ENCODE measurements around the gene LYAR. TPM values are rescaled to one million over a fixed set of nuclear protein-coding genes. Genes with fewer than 3 reads are reported as not detected.
A peak's percentile ranks its signal among the peaks of the same experiment; 100 is the strongest.

Gene LYAR, protein sequence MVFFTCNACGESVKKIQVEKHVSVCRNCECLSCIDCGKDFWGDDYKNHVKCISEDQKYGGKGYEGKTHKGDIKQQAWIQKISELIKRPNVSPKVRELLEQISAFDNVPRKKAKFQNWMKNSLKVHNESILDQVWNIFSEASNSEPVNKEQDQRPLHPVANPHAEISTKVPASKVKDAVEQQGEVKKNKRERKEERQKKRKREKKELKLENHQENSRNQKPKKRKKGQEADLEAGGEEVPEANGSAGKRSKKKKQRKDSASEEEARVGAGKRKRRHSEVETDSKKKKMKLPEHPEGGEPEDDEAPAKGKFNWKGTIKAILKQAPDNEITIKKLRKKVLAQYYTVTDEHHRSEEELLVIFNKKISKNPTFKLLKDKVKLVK
- total RNA-seq, result 18.3 and 25.3 TPM in 2 replicates

DNA sequence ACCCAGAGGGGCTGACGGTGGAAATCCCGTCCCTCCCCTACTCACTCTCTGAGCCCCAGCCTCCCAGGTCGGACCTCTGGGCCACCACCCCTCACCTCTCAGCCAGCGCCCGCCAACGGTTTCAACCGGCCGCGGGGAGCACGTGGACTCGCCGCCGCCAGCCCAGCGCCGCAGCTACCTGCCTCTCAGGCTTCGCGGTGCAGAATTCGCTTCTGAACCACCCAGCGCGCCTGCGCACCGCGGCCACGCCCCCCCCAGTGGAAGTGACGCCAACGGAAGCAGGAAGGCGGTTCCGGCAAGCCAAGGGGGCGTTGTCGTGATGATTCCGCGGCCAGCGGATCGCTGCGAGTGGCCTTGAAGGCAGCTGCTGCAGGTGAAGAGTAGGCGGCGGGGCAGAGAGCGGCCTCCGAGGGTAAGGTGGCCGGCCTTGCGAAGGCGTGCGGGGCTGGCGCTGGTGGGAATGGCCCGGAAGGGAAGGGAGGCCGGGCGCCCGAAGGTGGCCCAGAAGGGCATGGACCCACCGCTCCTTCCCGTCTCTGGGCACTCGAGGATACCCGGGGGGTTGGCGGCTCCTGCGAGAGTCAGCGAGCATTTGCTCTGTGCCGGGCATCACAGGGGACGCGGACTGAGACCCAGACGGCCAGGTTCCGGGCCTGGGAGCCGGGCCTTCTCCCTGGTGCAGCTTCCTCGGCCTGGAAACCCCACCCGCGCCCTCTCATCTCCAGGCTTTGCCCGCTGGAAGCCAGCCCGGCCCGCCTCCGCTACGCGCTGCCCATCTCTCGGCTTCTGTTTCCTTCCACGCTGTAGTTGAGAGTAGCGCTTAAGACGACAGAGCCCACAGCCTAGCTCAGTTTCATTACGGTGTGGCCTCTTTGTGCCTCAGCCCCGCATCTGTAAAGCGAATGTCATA is at the start of gene LYAR, which contains the start of gene ZBTB49:
LYAR (minus strand) TSS at position 214 of the 910 bp plus-strand sequence. CDS start 6,412 bp downstream, outside the sequence.
ZBTB49 (plus strand) TSS at position 311 of the 910 bp plus-strand sequence. CDS start 9,695 bp downstream, outside the sequence.
- Histone ChIP-seq H3K36me3 (ENCODE audit: control insufficient read depth, insufficient read depth, low read length) (peaks cover 7% of the 10 kb centered on the region), H3K4me3 (ENCODE audit: low read depth, low read length) (peak within 1 kb of the TSS; percentile 90), H3K27me3 (ENCODE audit: control insufficient read depth, insufficient read depth, low read length) (no peaks in the 10 kb centered on the region)
- TF ChIP-seq, protein P1, sequence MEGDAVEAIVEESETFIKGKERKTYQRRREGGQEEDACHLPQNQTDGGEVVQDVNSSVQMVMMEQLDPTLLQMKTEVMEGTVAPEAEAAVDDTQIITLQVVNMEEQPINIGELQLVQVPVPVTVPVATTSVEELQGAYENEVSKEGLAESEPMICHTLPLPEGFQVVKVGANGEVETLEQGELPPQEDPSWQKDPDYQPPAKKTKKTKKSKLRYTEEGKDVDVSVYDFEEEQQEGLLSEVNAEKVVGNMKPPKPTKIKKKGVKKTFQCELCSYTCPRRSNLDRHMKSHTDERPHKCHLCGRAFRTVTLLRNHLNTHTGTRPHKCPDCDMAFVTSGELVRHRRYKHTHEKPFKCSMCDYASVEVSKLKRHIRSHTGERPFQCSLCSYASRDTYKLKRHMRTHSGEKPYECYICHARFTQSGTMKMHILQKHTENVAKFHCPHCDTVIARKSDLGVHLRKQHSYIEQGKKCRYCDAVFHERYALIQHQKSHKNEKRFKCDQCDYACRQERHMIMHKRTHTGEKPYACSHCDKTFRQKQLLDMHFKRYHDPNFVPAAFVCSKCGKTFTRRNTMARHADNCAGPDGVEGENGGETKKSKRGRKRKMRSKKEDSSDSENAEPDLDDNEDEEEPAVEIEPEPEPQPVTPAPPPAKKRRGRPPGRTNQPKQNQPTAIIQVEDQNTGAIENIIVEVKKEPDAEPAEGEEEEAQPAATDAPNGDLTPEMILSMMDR (IDR thresholded peaks at IDR 0.05; ENCODE audit: insufficient read depth, low read length, severe bottlenecking), result no peak
- FAIRE-seq, result no peak
- DNase-seq (ENCODE audit: low read depth), result peak; percentile 83

DNA sequence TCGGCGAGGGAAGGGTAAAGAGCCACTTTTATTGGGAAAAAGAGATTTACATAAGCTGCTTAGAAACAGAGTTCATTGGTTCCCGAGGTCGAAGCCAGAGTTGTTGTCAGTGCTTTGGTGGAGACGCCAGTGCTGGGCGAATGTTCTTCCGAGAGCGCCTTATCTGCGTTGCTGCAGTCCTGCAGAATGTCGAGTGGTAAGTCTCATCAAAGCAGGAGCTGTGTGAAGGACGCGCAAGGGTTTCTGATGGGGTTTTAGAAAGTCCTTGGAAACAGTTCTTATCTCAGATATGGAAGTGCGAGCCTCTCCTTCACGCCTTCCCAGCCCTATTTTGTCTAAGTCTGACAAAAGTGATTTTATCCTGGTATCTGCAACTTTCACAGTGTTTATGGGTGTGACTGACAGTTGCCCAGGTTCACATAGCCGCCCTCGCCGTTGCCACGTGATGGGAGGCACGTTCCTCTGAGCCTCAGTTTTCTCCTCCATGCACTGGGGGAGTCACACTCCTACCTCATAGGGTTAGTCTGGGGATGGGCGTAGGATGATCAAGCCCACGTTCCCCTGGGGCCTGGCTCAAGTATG is 49.6 kb upstream of the LYAR start:
- DNase-seq (ENCODE audit: low read depth), result peak; percentile 25
- Histone ChIP-seq H3K4me3 (ENCODE audit: low read depth, low read length) (no peak overlapping the region), H3K27me3 (ENCODE audit: control insufficient read depth, insufficient read depth, low read length) (peaks cover 5% of the 10 kb centered on the region), H3K36me3 (ENCODE audit: control insufficient read depth, insufficient read depth, low read length) (no peaks in the 10 kb centered on the region)
- FAIRE-seq, result peak; percentile 28
- TF ChIP-seq, protein P1 (IDR thresholded peaks at IDR 0.05; ENCODE audit: insufficient read depth, low read length, severe bottlenecking), result no peak

DNA sequence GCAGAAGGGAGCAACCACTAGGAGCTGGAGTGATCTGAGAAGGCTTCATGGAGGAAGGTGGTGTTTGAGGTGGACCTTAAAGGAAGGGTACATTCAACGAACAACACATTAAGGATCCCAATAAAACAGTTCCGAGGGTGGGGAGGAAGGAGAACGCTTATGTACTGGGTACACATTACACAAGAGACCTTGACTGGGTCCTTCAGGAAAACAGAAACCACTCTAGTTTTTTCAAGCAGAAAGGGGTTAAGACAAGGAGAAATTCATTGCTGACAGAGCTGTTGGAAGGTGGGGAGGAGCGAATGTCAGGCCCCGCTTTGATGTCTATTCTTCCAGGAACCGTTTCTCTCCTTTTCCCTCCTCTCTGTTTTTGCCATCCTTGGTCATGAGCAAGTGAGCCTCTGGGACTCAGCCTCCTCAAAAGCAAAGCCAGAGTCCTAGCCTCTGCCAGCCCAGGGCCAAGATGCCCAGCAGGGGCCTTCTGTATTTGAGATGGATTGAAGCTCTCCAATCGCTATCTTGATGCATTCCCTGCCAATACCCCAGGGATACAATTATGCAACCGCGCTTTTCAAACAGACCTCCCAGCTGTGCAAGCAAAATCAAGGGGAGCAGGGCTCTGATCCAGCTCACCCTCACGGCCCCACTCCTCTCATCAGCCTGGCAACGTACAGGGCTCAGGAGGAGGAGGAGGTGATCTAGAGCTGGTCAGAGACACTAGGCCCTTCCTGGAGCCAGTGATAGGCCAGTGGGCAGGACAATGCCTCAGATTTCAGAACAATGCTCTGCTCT is 48.5 kb upstream of the LYAR start:
- TF ChIP-seq, protein P1 (IDR thresholded peaks at IDR 0.05; ENCODE audit: insufficient read depth, low read length, severe bottlenecking), result no peak
- Histone ChIP-seq H3K36me3 (ENCODE audit: control insufficient read depth, insufficient read depth, low read length) (no peaks in the 10 kb centered on the region), H3K27me3 (ENCODE audit: control insufficient read depth, insufficient read depth, low read length) (peaks cover 7% of the 10 kb centered on the region), H3K4me3 (ENCODE audit: low read depth, low read length) (no peak overlapping the region)
- DNase-seq (ENCODE audit: low read depth), result no peak
- peak; percentile 60 for FAIRE-seq

DNA sequence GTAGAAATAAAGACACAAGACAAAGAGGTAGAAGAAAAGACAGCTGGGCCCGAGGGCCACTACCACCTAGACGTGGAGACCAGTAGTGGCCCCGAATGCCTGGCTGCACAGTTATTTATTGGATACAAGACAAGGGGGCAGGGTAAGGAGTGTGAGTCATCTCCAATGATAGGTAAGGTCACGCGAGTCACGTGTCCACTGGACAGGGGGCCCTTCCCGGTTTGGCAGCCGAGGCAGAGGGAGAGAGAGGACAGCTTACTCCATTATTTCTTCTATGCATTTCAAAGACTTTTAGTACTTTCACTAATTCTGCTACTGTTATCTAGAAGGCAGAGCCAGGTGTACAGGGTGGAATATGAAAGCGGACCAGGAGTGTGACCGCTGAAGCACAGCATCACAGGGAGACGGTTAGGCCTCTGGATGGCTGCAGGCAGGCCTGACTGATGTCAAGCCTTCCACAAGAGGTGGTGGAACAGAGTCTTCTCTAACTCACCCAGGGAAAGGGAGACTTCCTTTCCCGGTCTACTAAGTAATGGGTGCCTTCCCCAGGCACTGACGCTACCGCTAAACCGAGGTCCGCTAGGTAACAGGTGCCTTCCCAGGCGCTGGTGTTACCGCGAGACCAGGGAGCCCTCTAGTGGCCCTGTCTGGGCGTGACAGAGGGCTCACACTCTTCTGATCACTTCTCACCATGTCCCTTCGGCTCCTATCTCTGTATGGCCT is 45.0 kb upstream of the LYAR start:
- peak; percentile 34 for DNase-seq (ENCODE audit: low read depth)
- TF ChIP-seq, protein P1 (IDR thresholded peaks at IDR 0.05; ENCODE audit: insufficient read depth, low read length, severe bottlenecking), result peak; percentile 87
- H3K27me3 ChIP-seq (ENCODE audit: control insufficient read depth, insufficient read depth, low read length), result peaks cover 5% of the 10 kb centered on the region
- H3K36me3 ChIP-seq (ENCODE audit: control insufficient read depth, insufficient read depth, low read length), result no peaks in the 10 kb centered on the region
- H3K4me3 ChIP-seq (ENCODE audit: low read depth, low read length), result no peak overlapping the region
- no peak for FAIRE-seq

All from bronchial epithelial cell (primary cell).